Activated CD8-positive, alpha-beta memory T cell treated with anti-CD3 and anti-CD28 coated beads, Interleukin-2, amount 50 U/mL, for 24 hours (primary cell): ENCODE measurements around the gene SLBP.
A peak's percentile ranks its signal among the peaks of the same experiment; 100 is the strongest.

ENCODE experiments used
- DNase-seq: peaks from one replicate; pipeline ENCODE4 v3.0.0-alpha.2; 2020; ENCODE audit errors: extremely low read depth

The SLBP gene

DNA sequence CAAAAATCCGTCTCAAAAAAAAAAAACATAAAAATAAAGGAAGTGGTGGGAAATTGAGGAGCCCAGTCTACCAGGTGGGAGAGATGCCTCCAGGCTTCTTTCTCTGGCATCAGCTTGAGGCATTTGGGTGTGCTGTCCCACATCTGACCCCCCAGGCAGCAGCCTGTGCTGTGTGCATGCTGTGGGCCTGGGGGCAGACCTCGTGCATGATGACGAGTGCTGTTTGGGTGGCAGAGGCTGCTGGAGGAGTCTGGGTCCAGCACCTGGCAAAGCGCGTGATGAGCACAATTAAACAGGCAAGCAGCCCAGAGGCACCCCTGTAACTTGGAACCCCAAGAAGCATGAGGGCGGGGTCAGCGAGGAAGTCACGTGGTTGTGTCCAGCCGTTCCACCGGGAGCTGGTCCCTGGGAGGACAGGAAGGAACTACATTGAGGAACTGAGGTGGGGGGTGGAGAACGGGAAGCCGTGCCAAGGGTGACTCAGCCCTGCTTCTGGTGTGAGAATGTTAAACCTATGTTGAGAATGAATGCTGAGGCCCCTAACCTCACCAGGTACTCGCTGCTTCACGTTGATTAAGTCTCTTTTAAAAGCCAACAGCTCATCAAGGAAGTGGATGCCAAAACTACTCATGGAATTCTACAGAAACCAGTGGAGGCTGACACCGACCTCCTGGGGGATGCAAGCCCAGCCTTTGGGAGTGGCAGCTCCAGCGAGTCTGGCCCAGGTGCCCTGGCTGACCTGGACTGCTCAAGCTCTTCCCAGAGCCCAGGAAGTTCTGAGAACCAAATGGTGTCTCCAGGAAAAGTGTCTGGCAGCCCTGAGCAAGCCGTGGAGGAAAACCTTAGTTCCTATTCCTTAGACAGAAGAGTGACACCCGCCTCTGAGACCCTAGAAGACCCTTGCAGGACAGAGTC is 15.3 kb upstream of the SLBP start:
- DNase-seq: no peak

- peak; percentile 81 for DNase-seq
These were observed 14.2 kb upstream of the SLBP start for GRCh38 chr4:1726146-1726934.

DNA sequence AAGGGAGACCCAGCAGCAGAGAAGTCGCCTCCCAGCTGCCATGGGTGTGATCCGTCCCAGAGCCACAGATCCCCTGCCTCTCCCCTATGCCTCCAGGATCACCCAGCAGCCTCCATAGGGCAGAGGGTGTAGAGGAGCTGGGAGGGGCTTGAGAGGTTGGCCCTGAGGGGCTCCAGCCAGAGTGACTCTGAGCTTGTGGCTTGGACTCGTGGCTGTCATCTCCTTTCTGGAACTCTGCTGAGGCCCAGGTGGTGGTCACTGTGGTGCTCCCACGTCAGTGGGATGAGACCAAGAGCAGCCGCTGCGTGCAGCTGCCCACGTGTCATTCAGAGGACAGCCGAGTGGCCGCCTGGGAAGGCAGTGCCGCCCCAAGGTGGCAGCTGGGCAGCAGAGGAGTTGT is 13.4 kb upstream of the SLBP start:
- DNase-seq: no peak

DNA sequence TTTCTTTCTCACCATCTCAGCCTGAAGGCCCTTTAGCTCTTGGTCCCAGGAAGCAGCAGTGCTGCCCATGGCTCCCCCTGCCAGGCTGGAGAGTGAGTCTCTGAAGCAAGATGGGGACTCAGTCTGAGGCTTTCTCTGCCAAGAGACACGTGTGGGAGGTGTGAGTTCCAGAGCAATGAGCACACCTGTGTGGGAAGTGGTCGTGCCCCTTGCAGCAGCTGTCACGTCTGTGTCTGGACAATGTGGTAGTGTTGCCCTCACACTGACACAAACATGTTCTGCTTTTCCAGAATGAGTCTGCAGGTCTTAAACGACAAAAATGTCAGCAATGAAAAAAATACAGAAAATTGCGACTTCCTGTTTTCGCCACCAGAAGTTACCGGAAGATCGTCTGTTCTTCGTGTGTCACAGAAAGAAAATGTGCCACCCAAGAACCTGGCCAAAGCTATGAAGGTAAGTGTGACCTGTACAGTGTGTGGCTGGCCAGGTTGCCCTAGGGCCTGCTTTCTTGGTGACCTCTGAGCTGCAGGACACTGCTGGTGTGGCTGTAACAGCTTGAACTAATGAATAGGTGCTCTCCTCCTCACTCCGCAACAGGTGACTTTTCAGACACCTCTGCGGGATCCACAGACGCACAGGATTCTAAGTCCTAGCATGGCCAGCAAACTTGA is 11.1 kb upstream of the SLBP start:
- DNase-seq: no peak

DNA sequence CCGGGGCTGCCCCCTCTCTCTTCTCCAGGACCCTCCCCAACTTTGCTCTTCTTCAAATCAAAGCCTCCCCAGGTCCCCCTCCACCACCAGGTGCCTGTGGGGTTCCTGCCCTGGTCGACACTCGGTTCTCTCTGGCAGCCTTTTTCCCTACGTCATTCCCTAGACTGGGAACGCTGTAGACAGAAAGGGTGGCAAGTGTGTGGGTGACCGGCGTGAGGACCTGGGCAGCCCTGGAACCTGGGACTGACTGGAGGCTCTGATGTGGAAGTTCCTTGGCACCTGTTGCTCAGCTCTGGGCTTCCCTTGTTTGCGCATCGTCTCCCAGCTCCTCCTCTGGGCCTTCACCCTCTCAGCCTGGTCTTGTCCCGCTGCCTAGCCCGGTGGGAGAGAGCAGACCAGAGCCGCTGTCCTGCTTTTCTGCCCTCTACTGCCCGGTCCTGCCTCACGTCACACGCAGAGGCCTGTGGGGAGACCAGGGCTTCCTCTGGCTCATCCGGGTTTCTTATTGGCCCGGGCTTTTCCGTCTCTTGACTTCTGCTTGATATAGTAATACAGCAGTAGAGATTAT is 10.5 kb upstream of the SLBP start:
- DNase-seq: no peak

GRCh38 chr4:1721666-1722550 is 9.8 kb upstream of the SLBP start:
- no peak for DNase-seq

DNA sequence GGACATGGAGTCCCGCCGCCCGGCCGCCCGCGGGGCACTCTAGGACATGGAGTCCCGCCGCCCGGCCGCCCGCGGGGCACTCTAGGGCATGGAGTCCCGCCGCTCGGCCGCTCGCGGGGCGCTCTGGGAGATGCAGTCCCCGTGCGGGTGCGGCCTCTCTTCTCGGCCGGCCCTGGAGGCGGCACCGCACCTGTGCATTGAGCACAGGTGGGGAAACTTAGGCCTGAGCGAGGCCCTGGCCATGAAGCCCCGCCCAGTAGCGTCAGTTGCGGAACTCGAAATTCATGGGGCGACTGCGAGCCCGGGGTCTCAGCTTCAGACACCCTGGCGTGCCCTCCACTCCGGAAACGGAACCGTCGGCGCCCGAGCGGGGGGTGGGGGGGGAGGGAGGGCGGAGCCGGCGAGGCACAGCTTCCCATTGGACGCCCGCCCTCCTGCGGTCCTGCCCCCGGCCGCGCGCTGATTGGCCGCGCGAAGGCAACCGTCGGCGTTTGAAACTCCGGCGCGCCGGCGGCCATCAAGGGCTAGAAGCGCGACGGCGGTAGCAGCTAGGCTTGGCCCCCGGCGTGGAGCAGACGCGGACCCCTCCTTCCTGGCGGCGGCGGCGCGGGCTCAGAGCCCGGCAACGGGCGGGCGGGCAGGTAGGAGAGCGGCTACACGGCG is 9.0 kb upstream of the SLBP start, which contains the start of the genes TACC3 and TMEM129:
TSS of gene TACC3 (plus strand) at position 519 of the 663 bp plus-strand sequence. CDS start 1,901 bp downstream, outside the sequence.
TSS of gene TMEM129 (minus strand) at position 321 of the 663 bp plus-strand sequence. CDS start 486 bp downstream, outside the sequence.
- DNase-seq: peak; percentile 78

GRCh38 chr4:1720163-1720983 is 8.3 kb upstream of the SLBP start:
- DNase-seq: no peak

GRCh38 chr4:1718095-1718850 is 6.2 kb upstream of the SLBP start:
- no peak for DNase-seq

- DNase-seq: no peak
These were observed 5.3 kb upstream of the SLBP start for GRCh38 chr4:1717129-1718094.

DNA sequence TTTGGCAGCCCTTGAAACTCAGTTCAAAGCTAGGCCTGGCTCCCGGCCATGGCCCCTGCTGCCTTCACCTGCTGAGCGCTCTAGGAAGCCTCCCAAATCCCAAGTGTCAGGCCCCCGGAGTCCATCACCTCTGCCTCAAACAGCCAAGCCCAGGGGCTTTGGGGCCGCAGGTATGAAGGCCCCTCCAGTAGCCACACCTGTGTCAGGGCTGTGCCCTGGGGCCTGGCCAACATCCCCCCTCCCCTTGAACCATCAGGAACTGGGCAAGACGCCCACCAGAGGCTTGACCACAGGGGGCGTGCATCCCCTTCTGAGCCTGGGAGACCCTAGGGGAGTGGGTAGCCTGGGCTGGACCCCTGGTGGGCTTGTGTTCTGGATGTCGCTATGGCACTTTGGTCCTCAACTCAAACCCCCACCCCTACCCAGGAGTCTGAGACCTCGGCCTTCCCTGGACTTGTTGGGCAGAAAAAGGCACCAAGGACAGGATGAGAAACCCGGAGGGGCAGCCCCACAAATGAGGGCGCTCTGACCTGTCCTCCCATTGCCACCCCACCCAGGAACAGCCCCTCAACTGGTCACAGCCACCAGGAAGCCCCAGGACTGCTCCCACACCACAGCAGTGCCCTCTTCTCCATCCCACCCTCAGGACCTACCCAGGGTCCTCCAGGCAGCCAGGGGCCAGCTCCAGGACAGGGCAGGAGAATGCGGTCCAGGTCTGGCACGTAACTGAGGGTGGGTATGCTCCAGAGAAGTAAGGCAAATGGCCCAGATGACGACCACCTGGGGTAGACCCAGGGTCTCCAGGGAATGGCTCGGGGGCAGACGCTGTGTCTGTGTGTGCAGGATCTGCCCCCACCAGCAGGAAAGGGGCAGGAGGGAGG is 4.2 kb upstream of the SLBP start:
- no peak for DNase-seq

GRCh38 chr4:1715002-1715758 is 3.1 kb upstream of the SLBP start:
- no peak for DNase-seq

GRCh38 chr4:1714303-1715001 is 2.3 kb upstream of the SLBP start:
- no peak for DNase-seq

GRCh38 chr4:1713003-1713851 is 1.1 kb upstream of the SLBP start:
- no peak for DNase-seq
